Stimulated activated CD4-positive, alpha-beta T cell treated with anti-CD3 and anti-CD28 coated beads, Interleukin-15, amount 100 ng/mL, for 1 hour (primary cell): ENCODE data around the gene PDE4D.
"Not testable (repeated sequence)": the region's sequence is repeated elsewhere in the genome, so short reads cannot be mapped to it uniquely, and the experiment has no call there.

Source experiments
- DNase-seq, 2 donors: peaks; one replicate each; pipeline ENCODE4 v3.0.0-alpha.2; 2020; ENCODE audit warnings: low read depth in 1 of 2, low spot score in 1 of 2

PDE4D gene

DNA sequence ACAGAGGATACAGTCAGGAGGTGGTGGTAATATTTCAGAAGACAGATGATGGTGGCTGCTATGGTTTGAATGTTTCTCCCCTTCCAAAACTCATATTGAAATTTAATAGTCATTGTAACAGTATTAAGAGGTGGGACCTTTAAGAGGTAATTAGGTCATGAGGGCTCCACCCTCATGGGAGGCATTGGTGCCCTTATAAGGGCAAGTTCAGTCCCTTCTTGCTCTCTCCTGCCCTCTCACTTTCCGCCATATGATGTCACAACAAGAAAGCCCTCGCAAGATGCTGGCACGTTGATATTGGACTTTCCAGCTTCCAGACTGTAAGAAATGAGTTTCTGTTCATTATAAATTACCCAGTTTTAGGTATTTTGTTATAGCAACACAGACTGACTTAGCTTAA is 274.9 kb downstream of the PDE4D start:
- no peak for DNase-seq

GRCh38 chr5:59617186-59617771 is 276.2 kb downstream of the PDE4D start:
- no peak for DNase-seq

DNA sequence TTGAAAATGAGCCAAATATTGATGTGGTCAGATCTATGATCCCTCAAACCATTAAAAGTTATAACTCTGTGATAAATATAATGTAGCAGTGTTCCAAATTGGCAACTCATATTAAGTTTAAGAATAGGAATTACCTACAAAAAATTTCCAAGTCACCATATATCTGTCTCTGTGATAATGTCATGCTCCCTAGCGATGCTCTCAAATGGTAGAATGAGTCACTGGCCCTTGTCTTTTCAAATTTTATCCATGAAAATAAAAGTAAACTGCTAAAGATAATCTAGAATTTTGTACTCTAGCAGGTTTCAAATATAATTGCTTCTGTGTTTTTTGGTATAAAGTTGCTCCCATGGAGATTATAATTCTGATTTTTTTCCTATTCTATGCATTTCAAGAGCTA is 277.1 kb downstream of the PDE4D start:
- DNase-seq, result no peak

GRCh38 chr5:59615272-59615671 is 278.3 kb downstream of the PDE4D start:
- DNase-seq, result no peak

DNA sequence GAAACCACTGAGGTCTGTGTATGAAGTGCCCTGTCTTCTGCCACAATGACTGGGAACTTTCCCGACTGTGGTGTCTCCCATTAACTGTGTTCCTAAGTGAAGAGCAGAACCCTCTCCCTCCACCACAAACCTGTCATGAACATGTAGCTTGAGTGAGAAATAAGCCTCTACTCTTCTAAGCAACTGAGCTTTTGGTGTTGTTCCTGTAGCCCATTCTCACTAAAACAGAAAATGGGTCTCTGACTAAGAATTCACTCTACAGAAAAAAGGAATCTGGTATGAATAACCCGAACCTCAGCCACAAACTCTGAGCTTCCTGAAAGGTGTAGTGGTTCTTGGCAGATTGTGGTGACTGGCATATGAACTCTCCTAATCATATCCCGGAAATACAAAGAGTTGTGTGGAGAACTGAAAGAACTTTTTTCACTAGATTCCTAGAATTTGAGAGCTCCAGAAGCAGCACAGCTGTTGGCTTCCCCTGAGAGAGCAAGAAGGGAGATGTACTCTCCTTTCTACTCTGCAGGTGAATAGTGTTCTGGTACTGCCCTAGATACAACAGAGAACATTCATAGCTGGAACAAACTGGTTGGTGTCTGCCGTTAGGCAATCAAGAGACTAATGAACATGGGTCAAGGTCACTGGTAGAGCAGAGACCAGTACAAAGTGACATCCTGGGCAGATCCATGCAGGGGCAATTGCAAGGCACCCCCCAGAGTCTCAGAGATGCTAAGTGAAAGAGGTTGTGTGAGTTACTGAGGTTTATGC is 283.8 kb downstream of the PDE4D start:
- no peak for DNase-seq

GRCh38 chr5:59608745-59609144 is 284.8 kb downstream of the PDE4D start:
- no peak for DNase-seq

DNA sequence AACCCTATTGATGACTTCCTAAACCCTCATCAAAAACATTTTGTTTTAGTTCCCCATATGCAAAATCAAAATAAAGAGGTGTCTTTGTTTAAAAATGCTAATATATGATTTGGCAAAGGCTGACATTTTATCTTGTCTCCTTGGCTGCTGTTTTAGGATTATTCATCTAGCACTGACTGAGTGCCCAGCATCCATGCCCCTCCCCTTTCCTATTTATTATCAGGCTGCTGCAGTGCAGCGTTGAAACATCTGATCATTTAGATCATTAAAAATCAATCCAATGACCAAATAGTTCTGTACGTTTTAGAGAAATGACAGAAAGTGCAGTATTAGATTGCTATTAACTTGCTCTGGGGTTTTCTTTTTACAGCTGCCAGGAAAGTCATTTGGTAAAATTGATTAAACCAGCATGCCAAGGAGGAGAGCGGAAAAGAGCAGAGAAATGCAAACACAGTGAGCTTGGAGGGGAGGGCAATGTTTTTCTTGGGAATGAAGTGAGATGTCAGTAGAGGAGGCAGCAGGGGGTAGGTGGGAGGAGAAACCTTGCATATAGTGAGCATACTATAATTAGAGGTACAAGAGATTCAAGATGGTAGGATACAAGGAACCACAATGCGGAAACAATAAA is 286.3 kb downstream of the PDE4D start:
- no peak for DNase-seq

GRCh38 chr5:59605915-59606314 is 287.6 kb downstream of the PDE4D start:
- no peak for DNase-seq

DNA sequence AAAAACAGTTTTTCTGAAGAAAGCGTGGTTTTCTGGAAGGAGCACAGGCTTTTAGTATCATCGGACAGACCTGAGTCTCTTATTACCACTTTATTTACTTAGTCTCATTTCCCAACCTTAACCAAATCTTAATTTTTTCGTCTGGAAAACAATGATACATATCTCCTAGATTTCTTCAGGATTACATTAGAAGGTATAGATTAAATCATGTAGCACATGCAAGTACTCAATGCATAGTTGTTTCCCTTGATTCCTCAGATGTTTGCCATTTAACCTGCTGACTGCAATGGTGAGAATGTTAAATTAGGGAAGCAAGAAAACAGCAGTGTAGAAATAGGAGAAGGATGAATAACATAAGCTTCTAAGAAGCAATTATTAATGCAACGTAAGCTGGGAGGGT is 289.4 kb downstream of the PDE4D start:
- no peak for DNase-seq

DNA sequence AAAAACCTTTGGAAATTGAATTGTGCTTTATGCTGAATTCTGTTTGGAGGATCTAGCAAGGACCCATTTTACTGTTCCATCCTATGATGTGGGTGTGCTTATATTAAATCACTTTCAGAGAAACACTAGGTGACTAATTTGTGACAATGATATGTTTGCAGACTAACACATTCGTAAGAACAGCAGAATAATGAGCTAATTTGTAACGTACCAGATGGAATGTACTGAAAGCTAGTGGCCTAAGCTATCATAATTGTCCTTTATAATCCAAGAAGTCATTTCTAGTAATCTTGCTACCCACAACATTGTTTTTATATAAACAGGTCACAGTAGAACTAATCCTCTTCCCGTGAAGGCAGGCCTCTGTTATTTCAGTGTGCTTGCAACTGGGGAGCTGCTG is 292.5 kb downstream of the PDE4D start:
- DNase-seq, result no peak

GRCh38 chr5:59600153-59600552 is 293.4 kb downstream of the PDE4D start:
- DNase-seq, result no peak

DNA sequence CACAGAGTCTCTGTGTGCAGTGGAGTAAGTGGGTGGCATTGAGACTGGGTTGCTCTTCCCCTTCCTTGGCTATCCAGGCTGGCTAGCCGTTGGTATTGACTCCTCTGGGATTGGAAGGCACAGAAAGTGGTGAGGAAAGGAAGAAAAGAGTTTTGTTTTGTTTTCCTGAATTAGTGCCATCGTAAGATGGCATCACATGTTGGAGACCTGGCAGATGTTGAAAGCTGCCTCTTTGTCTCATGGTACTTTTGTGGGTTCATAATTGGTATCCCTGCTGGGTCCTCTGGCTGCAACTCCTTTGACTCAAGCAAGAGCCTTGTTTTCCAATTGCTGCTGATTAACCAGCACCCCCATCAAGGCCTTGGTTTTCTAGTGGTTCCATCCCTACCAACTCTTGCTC is 293.8 kb downstream of the PDE4D start:
- DNase-seq, result no peak

DNA sequence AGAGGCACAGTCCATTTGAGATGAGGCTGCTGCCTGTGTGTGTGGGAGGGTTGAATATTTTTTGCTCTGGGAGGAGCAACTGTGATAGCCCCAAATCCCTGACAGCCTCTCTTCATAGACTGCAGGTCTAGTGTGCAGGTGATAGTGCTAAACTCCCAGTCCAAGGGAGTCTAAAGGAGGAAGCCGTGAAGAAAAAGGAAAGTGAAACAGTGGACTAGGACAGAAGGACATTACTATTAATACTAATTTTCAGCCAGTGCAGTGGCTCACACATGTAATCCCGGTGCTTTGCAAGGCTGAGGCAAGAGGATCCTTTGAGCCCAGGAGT is 295.0 kb downstream of the PDE4D start:
- no peak for DNase-seq

GRCh38 chr5:59597690-59598546 is 295.6 kb downstream of the PDE4D start:
- DNase-seq, result no peak

DNA sequence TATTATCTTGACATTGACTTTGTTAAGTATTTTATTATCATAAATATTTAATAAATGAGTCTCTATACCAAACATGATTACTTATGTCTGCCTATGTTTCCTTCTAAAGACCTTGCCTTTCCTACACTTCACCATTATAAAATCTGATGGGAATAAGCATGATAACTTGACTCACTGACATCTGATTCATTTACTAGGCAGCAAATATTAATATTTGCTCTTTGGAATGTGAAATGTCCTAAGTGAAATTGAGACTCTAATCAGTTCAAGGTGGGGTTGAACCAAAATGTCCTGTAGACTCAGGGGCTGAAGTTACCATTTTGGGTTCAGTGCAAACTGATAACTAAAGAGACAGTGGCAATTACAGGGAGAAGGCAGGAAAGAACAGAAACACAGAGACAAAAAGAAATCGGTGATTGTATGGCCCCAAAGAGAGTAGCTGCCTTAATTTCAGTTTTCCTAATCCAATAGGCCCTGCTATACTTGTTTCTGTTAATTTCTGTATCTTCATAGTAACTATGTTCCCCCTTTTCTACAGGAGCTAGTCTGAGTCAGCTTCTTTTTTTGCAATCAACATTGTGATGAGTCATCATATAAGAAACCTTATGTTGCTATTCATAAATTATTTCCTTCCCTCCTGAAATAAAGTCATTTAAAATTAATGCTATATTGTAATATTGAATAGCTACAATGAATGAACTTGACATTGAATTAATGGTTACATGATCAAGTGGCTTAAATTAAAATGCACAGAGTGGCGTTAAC is 296.8 kb downstream of the PDE4D start:
- DNase-seq, result no peak

- not testable (repeated sequence) for DNase-seq
Observed at GRCh38 chr5:59594118-59594517, 299.4 kb downstream of the PDE4D start.

DNA sequence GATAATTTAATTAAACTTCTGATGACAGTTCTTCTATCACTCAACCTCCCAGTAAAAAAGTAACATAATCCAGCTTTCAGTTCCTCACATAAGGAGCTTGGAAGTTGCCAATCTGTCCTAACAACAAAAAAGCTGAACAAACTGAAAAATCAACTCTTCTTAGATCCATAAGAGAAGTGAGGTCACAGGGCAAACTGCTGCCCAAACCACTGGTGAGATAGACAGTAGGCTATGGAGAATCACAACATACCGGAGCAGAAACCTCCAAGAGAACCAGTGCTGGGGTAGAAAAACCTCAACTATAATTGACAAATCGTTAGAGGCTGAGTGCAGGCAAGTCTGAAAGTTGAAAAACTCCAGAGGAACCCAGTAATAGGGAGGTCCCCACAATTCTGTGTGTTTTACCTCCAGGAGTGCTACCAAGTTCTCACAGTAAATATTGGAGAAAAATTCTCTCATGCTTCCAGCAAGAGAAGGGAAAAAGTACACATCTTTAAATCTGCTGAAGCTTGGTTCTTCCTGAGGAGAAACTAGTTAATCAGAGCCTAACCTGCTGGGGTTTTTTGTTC is 300.0 kb downstream of the PDE4D start:
- DNase-seq, result no peak

GRCh38 chr5:59592101-59592500 is 301.4 kb downstream of the PDE4D start:
- DNase-seq, result no peak

DNA sequence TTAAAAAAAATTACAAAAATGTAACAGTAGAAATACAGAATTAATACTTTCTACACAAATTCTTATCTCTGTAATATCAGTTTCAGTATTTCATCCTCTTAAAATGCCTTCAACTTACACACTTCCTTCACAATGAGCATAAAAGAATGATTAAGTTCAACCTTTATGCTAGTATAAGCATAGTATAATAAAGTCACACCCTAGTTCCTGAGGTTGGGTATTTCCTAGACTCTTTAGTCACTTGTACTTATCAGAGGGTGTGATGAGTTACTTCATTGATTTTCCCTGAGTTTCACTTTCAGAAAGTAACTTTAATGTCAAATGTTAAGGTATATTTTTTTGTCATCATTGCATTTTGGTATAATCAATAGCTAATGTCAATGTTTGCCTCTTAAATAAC is 302.4 kb downstream of the PDE4D start:
- no peak for DNase-seq

DNA sequence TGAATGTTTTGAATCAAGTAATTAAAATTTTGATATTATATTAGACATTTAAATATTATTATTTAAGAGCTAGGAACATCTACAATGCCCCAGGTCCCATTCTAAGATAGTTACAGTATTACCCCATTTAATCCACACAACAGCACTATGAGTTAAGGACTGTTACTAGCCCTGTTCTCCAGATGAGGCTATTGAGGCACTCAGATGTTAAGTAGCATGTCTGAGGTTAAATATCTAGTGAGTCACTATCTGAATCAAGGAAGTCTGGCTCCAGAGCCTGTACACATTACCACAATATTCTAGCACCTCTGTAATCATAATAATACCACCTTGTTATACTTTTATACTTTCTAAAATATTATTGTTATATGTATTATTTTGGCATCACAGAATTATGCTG is 304.6 kb downstream of the PDE4D start:
- no peak for DNase-seq
